NK-92 treated with Interleukin-12 subunit alpha and Interleukin-12 subunit beta, amount 100 ng/mL, for 24 hours (cell line): ENCODE measurements around the gene ANKRD11.
"Not testable (repeated sequence)": the region's sequence is repeated elsewhere in the genome, so short reads cannot be mapped to it uniquely, and the experiment has no call there.

ENCODE experiments used
- DNase-seq: peaks from one replicate; lab custom pipeline; 2025; lab: John Stamatoyannopoulos, UW

The ANKRD11 gene

DNA sequence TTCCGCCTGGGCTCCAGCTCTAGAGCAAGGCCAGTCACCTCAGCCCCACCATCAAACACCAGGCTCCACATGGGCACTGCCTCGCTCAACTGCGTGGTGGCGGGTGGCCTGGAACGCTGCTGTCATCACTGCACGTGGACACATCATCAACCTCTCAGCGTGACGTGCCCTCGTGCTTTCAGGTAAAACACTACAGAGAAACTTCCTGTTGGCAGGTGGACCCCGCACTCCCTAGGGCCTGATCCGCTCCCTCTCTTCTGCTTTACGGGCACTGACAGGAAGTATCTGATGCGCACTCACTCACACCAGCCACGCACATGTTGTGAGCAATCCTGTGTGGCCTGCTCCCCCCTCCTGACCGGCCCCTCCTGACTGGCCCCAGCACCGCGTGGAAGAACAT lies 87.4 kb downstream of the ANKRD11 start:
- DNase-seq, result no peak

DNA sequence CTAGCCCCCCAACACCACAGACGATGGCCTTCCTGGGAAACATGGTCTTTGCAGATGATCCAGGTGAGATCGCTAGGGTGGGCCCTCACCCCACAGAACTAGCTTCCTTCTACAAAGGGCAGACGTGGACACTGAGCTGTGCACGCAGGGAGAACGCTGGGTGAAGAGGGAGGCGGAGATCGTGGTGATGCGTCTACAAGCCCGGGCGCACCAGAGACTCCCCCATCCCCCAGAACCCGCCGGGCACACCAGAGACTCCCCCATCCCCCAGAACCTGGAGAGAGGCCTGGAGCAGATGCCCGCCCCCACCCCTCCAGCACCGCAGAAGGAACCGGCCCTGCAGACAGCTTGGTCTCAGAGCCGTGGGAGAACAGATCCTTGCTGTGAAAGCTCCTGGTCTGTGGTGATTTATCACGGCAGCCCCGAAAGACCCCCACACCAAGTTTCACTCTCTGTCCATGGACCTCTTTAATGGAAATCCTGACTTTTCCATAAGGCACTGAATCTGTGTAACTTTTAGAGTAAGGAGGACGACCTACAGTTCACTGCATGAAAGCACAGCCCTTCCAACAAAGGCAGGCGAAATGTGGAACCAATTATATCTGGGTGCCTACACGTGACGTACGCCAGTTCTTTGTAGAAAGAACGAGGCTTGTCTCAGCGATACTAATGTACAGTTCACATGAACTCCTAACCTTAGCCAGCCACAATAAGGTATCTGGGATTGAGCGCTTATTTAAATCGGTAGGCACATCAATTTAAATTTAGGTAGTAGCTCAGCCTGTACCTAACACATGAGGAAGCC lies 88.5 kb downstream of the ANKRD11 start:
- DNase-seq, result no peak

DNA sequence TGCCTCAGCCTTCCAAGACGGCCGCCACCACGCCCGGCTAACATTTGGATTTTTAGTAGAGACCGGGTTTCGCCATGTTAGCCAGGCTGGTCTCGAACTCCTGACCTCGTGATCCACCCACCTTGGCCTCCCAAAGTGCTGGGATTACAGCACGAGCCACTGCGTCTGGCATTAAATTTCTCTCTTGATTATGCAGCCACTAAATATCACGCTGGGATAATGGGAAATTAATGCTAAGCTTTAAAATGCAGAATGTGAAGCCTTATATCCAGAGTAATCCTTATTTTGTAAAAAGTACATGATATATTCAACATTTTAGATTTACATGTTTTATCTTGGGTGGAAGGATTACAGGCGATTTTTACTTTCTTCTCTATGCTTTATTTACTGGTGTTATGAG lies 89.2 kb downstream of the ANKRD11 start:
- DNase-seq, result no peak

DNA sequence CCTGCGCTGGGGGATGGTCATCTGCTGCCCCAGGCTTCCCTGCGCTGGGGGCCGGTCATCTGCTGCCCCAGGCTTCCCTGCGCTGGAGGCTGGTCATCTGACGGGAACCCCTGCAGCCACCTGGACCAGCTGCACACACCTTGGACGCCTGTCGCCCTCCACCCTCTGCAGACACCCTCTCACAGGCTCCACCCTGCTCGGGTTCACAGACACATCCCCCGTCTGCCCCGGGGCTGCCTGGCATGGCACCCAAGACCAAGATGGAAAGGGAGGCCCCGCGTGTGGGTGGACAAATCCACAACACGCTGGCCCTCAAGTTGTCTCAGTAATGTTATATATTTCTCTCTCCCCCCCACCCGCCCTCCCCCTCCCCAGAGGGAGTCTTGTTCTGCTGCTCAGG lies 89.6 kb downstream of the ANKRD11 start:
- DNase-seq, result no peak

DNA sequence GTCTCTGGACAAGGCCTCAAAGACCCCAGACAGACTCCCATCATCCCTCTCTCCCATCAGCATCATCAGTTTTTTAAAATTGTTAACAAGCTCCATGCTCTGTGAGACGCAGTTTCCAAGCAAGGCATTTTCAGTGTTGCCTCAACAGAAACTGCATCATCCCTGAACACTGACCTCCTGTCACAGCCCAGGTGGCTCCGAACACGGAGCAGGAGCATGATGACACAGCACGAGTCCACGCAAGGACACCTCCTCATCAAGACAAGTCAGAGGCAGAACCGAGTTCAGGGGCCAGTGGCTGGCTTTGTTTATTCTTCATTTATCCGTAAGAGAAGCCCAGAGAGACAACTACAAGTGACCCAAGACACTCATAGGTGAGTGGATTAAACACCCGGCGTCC lies 91.4 kb downstream of the ANKRD11 start:
- DNase-seq, result no peak

DNA sequence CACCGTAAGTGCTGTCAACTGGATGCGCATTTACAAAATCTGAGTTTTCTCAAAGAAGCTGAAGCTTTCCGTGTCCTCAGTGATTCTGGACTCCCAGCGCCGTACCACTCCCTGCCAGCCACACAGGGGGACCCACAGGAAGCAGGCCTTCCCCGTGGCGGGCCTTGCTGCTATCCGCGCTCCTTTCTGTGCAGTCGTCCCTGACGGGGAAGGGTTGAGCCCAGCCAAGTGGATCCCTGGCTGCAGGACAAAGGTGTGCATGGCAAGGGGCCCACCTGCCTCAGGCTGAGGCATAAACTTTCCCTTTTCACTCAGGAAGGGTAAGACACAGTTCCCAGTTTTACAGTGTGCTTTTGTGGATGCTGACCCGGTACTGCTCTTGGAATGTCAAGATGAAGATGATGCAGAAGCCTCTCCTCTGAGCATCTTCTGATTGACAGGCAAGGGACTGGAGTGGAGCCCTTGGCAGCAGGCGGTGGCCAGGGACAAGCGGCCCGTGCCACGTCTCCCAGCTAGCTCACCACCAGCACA lies 93.0 kb downstream of the ANKRD11 start:
- DNase-seq, result no peak

DNA sequence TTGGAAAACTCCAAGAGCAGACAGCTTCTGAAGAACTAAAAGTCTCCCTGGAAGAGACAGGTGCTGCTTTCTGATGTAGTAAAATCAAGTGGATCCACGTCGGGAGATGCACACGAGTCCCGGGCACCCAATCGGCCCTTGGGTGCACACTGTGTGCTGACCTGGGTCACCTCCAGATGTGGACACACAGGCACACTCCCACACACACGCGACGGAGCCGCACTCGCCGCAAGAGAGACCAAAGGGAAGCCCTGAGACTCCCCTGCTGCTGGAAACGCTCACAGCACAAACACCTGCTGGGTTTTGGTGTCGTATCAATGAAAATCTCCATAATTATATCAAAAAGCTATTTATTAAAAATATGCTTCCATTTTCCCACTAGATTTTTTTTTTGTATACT lies 94.2 kb downstream of the ANKRD11 start:
- no peak for DNase-seq

DNA sequence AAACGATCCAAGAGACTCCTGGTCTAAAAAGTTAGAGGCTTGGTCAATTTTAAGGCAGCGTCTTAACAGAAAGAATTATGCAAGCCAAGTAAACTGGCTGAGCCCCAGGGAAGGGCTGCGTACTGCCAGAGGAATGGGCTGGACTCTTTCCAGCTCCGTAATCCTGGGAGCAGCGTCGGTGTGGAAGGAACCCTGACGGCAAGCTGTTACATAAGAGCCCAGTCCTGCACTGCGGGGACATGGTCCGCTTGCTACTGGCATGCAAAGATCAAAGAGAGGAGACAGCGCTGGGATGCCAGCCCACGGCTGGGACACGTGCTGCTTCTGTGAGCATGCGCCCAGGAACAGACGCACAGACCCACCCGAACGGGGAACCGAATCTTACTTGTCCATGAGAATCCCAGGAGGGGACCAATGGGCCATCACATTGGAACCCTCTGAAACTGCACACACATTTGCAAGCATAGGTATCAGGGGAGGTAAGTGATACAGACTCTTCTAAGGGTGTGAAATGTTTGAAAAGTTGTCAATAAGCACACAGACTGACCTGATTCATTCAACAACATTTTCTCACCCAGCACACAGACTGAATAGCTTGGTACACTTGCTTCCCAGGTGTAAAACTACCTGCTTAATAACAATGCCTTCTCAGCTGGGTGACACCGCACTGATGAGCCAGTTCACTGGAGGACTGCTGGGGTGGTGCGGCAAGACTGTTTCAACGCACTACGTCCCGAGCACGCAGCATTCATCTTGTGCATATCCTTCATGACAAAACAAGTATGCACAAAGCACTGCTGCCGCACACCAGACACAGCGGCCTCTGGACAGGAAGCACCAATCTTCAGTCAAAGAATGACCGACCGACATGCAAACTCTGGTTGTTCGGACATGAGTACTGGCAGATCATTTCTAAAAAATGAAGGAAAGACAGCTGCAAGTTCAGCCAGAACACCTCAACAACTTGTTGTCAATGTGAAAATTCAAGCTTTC lies 94.9 kb downstream of the ANKRD11 start:
- DNase-seq, result no peak

DNA sequence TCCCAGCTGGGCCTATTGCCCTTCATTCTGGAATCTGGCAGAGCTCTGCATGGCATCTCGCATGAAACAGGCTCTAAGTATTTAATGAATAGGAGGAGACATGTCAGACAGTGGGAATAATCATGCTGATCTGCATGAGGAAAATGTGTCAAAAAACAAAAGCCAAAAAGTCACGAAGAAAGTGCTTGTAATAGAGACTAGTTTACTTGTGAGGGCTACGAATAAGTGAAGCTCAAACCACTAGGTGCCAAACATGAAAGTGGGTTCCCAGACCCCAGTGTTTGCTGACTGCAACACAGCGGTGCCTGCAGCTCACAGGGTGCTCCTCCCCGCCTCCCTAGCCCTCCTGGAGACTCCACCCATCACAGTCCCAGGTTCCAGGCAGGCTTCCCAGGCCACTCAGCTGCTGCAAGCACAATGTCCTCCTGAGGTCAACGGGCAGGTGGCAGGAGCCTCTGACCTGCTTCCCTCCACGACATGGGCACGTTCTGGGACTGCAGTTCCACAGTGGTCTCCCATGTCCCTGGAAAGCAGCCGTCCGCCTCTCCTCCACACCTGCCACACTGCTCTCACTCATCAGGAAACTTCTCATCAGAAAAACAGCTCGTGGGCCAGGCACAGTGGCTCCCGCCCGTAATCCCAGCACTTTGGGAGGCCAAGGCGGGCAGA lies 96.5 kb downstream of the ANKRD11 start:
- DNase-seq, result no peak

DNA sequence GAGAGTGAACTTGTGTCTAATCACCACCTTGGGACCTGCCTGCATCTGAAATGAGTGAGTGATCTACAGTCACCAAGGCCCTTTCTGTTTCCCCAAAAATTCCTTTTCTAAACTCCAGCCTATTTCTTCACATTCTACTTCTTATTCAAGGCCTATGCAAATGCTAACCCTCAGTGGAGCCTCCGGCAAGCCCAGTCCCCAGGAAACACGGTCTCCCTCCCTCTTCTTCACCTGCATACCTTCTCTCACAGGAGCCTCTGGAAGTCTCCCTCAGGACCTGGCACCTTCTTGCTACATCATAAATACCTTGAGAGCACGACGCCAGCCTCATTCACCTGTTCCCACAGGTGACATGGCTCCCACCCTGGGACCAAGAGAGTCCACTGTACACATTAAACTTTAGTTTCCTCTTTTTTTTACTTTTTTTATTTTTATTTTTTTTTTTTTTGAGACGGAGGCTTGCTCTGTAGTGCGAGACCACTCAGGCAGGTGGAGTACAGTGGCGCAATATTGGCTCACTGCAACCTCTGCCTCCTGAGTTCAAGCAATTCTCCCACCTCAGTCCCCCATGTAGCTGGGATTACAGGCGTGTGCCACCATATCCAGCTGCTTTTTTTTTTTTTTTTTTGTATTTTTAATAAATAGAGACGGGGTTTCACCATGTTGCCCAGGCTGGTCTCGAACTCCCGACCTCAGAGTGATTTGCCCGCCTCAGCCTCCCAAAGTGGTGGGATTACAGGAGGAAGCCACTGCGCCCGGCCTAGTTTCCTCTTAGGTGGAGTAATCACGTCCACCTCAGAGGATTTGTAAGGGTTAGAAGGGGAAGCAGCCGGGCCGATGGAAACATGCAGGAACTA lies 97.3 kb downstream of the ANKRD11 start:
- no peak for DNase-seq

DNA sequence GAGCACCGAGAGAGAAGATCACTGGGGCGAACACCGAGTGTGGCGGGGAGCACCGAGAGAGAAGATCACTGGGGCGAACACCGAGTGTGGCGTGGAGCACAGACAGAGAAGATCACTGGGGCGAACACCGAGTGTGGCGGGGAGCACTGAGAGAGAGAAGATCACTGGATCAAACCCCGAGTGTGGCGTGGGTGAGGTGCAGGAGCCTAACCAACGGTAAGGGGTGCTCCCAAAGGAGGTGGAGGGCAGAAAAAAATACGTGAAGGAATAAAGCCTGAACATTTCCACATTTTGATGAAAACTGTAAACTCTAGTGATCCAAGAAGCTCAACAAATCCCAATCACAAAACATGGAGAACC lies 100.2 kb downstream of the ANKRD11 start:
- DNase-seq, result not testable (repeated sequence)

DNA sequence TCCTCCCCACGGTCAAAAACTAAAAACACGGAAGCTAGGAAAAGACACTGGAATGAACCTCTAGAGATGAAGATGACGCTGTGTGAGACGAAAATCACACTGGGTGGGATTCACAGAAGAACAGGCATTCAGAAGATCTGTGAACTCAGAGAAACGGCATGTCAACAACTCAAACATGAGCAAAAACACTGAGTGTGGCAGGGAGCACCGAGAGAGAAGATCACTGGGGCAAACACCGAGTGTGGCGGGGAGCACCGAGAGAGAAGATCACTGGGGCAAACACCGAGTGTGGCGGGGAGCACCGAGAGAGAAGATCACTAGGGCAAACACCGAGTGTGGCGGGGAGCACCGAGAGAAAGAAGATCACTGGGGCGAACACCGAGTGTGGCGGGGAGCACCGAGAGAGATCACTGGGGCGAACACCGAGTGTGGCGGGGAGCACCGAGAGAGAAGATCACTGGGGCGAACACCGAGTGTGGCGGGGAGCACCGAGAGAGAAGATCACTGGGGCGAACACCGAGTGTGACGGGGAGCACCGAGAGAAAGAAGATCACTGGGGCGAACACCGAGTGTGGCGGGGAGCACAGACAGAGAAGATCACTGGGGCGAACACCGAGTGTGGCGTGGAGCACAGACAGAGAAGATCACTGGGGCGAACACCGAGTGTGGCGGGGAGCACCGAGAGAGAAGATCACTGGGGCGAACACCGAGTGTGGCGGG lies 100.7 kb downstream of the ANKRD11 start:
- not testable (repeated sequence) for DNase-seq

DNA sequence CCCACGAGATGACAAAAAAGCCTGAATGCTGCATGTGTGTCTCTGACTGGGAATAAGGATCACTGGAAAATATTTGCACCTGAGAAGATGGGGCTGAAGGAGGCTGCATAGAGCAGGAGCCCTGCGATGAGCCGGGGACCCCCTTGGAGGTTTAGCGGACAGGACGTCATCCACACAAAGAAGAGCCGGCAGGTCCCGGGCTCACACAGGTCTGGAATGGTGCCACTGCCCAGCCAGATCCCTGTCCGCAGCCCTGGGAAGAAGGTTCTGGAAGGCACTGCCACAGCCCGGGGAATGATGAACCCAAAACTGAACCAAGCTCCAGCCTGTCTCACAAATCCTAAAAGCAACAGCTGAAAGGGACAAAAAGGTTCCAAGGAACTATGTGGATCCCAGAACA lies 101.8 kb downstream of the ANKRD11 start:
- DNase-seq, result no peak

DNA sequence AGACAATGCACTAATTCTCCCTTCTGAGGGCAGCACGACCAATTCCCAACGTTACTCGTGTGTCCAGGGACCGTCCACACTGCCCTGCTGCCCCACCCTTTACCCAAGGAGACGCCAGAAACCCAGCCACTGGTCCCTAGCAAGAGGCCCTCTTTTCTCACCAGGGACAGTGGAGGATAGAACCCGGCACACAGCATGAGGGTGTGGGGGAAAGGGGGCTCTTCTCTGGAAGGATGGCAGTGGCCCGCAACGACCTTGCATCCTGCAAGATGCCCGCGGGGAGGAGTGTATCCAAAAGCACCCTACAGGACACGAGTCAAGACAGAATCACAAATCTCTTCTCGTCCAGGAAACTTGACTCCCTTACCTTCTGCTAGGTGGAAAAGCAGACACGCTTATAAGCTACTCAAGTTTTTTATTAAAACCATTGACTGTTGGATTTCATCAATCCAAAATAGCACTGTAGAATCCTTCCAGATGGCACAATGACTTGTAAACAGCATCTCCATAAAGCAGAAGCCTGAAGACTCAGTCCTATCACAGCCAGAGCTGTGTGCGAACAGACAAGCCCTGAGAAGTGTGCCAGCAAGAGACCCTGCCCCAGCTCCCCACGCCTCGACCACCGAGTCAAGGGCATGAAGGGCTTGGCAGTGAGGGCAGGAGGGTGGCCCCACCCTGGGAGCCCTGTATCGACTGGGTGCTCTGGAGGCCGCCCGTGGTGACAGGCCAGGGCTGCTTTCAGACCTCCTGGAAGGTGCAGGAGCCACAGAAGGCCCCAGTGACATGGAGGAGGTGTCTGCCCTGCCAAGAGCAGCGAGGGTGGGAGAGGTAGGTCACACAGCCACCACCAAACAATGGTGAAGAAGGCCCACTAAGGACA lies 103.8 kb downstream of the ANKRD11 start:
- DNase-seq, result no peak

DNA sequence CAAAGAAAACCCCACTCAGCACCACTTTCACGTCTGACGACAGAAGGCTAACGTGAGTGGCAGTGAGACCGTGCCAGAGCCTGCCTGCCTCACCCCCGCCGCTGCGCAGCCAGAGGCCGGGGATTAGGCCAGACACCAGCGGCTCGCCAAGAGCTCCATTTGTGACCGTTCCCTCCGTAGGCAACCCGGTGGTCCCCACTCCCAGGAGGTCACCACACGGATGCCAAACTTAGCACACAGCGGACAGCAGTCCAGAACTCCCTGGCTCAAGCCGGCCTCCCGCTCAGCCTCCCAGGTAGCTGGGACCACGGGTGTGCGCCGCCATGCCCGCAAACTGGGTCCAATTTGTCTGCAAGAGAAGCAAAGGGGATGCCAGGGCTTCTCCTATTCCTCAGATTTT lies 104.6 kb downstream of the ANKRD11 start:
- no peak for DNase-seq

DNA sequence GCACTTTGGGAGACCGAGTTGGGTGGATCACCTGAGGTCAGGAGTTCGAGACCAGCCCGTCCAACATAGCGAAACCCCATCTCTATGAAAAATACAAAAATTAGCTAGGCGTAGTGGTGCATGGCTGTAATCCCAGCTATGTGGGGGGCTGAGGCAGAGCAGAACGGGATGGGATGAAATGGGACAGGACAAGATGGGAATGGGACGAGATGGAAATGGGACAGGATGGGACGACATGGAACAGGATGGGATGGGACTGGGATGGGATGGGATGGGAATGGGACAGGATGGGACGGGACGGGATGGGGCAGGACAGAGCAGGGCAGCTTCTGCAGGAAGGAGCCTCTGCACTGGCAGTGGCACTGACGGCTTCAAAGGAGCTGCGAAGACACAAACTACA lies 106.1 kb downstream of the ANKRD11 start:
- no peak for DNase-seq

DNA sequence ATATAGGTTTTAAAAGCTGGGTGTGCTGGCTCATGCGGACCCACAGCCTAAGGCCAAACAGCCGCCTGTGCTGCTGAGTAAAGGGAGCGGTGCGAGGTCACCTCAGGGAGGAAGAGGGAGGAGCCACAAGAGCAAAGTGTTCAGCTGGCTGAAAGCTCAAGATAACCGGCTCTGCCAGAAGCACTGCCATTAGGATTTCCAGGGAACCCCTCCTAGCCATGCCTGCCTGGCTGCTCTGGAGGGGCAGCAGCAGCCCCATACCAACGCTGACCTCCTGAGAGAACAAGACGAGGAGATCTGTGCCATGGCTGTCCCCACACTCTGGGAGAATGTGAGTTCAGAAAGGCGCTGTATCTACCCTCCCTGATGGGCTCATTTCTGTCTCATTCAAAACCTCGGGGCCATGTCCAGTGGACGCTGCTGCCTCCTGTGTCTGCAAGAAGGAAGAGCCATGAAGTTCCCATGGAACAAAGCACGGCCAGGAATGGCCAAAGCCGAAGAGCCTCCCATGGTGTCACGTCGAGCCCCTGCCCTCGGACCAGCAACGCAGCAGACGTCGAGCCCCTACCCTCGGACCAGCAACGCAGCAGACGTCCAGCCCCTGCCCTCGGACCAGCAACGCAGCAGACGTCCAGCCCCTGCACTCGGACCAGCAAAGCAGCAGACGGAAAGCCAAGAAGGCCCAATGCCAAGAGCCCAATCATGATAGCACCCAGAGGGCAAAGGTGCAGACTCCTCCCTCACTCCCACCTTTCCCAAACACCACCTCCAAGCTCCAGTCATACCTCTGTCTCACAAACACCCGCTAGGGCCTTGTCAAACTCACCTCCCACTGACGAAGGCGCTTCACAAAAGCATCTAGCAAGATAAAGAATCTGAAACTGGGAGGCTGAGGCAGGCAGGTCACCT lies 107.0 kb downstream of the ANKRD11 start:
- no peak for DNase-seq

DNA sequence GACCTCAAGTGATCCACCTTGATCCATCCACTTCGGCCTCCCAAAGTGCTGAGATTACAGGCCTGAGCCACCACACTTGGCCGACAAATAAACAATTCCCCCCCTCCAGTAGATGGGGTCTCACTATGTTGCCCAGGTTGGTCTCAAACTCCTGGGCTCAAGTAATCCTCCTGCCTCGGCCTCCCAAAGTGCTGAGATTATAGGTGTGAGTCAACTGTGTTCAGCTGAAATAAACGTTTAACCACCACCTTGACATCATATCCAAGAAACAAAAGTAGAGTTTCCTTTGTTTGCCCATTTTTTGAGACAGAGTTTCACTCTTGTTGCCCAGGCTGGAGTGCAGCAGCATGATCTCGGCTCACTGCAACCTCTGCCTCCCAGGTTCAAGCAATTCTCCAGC lies 107.8 kb downstream of the ANKRD11 start:
- not testable (repeated sequence) for DNase-seq

DNA sequence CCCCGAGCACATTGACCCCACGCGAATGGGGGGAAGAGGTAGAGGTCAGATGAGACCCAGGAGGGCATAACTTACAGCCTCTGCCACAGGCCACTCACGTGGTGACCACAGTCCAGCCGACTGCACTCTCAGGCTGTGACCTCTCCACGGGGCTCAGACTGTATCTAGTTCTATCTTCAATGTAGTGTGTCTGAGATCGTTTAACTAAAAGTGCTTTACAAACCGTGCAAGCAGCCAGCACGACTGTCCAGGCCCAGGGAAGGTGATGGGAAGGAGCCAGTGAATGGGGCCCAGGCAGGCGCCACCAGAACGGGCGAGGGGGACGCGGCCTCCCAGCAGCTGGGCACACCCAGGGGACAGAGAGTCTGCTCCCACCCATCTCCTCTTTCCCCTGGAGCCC lies 108.6 kb downstream of the ANKRD11 start:
- no peak for DNase-seq
